ENCODE measurements around the gene NTRK2.

NTRK2 gene

DNA sequence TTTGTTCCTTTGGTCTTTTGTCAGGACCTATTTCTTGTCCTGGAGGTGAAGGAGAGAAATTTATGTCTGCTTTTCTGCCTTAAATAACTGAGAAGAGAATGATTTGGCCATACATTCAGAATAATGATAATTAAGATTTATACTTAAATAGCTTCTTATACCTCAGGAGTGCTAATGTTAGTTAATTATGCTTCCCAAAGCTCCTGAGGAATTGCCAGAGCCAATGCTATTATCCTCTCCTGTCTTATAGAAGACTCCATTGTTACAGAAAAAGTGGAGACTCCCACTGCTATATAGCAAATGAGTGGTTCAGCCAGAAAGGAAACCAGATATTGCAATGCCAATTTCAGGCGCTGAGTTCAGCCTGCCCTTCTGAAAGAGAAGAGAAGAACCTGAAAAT, 67.0 kb downstream of the NTRK2 start:
- Histone ChIP-seq H3K27me3 (ENCODE audit: control insufficient read depth, insufficient read depth, low read length) (no peaks in the 10 kb centered on the region), H3K27ac (no peak overlapping the region), H3K9ac (no peak overlapping the region), H2AFZ (no peak overlapping the region), H3K36me3 (ENCODE audit: control insufficient read depth, insufficient read depth, low read length) (no peaks in the 10 kb centered on the region), H3K79me2 (no peaks in the 10 kb centered on the region), H3K4me1 (no peaks in the 10 kb centered on the region), H3K9me3 (ENCODE audit: control insufficient read depth, low read length) (no peaks in the 10 kb centered on the region), H3K4me3 (ENCODE audit: low read depth, low read length) (no peak overlapping the region), H3K4me2 (ENCODE audit: low read length) (no peak overlapping the region)
- TF ChIP-seq, protein P1, sequence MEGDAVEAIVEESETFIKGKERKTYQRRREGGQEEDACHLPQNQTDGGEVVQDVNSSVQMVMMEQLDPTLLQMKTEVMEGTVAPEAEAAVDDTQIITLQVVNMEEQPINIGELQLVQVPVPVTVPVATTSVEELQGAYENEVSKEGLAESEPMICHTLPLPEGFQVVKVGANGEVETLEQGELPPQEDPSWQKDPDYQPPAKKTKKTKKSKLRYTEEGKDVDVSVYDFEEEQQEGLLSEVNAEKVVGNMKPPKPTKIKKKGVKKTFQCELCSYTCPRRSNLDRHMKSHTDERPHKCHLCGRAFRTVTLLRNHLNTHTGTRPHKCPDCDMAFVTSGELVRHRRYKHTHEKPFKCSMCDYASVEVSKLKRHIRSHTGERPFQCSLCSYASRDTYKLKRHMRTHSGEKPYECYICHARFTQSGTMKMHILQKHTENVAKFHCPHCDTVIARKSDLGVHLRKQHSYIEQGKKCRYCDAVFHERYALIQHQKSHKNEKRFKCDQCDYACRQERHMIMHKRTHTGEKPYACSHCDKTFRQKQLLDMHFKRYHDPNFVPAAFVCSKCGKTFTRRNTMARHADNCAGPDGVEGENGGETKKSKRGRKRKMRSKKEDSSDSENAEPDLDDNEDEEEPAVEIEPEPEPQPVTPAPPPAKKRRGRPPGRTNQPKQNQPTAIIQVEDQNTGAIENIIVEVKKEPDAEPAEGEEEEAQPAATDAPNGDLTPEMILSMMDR (IDR thresholded peaks at IDR 0.05), result no peak

DNA sequence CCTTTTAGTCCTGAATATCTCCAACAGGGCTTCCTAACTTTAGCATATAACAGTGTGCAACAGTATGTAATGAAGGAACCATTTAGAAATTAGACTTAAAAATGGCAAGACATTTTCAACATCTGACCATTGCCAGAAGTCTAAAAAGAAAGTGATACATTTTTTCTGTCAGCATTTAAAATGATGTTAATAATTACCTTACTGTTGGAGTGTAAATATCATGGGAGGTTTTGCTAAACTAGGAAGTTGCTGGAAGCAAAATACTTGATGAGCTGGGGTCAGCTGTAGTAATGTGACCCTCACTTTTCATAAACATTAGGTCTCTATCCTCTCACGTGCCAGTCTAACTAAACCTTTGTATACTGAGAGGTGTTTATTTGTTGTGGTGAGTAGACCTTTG, 68.8 kb downstream of the NTRK2 start:
- no peak overlapping the region for H3K27ac ChIP-seq
- H2AFZ ChIP-seq, result no peak overlapping the region
- H3K27me3 ChIP-seq (ENCODE audit: control insufficient read depth, insufficient read depth, low read length), result no peaks in the 10 kb centered on the region
- no peaks in the 10 kb centered on the region for H3K79me2 ChIP-seq
- no peaks in the 10 kb centered on the region for H3K4me1 ChIP-seq
- H3K9me3 ChIP-seq (ENCODE audit: control insufficient read depth, low read length), result no peaks in the 10 kb centered on the region
- no peak overlapping the region for H3K4me2 ChIP-seq (ENCODE audit: low read length)
- no peak overlapping the region for H3K9ac ChIP-seq
- H3K36me3 ChIP-seq (ENCODE audit: control insufficient read depth, insufficient read depth, low read length), result no peaks in the 10 kb centered on the region
- no peak overlapping the region for H3K4me3 ChIP-seq (ENCODE audit: low read depth, low read length)
- TF ChIP-seq, protein P1 (IDR thresholded peaks at IDR 0.05), result no peak

DNA sequence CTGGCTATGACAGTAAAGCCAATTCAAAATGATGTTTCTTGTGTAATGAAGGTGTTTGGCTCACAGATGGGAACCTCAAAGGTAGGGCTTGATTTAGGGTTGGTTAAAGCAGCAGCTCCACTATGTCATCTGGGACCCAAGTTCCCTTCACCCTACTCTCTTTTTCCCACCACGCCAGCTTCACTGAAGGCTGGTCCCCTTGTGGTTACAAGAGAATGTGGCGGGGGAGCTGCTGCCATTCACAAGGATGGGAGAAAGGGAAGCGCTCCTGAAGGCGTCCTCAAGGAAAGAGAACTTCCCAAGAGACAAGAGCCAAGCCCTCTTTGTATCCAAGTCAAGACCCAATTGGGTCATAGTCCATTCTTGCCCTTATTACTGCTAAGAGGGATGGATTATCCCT, 72.7 kb downstream of the NTRK2 start:
- H3K79me2 ChIP-seq, result no peaks in the 10 kb centered on the region
- TF ChIP-seq, protein P1 (IDR thresholded peaks at IDR 0.05), result no peak
- H3K27ac ChIP-seq, result no peak overlapping the region
- no peaks in the 10 kb centered on the region for H3K4me1 ChIP-seq
- no peak overlapping the region for H3K9ac ChIP-seq
- H3K4me3 ChIP-seq (ENCODE audit: low read depth, low read length), result no peak overlapping the region
- H3K4me2 ChIP-seq (ENCODE audit: low read length), result no peak overlapping the region
- no peaks in the 10 kb centered on the region for H3K27me3 ChIP-seq (ENCODE audit: control insufficient read depth, insufficient read depth, low read length)
- no peaks in the 10 kb centered on the region for H3K36me3 ChIP-seq (ENCODE audit: control insufficient read depth, insufficient read depth, low read length)
- no peak overlapping the region for H2AFZ ChIP-seq
- H3K9me3 ChIP-seq (ENCODE audit: control insufficient read depth, low read length), result no peaks in the 10 kb centered on the region

DNA sequence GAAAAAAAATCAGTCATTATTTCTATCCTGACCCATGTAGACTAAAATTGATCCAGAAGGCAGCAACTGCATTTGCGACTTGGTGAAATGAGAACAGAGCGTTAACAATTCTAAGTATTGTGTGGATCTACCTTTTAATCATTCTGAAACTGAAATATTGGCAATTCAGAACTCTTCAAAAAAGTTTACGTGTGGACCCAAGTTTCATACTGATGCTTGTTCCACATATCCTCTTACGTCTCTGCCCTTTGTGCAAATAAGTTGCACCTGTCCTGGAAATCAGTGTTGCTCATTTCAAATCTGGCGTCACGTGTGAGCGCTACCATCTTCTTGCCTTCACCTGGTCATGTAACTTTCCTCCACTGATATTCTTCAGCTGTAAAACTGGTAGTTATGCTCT, 74.7 kb downstream of the NTRK2 start:
- Histone ChIP-seq H3K9ac (no peak overlapping the region), H3K4me1 (no peaks in the 10 kb centered on the region), H3K79me2 (no peaks in the 10 kb centered on the region), H3K4me3 (ENCODE audit: low read depth, low read length) (no peak overlapping the region), H3K9me3 (ENCODE audit: control insufficient read depth, low read length) (no peaks in the 10 kb centered on the region), H3K36me3 (ENCODE audit: control insufficient read depth, insufficient read depth, low read length) (no peaks in the 10 kb centered on the region), H2AFZ (no peak overlapping the region), H3K27me3 (ENCODE audit: control insufficient read depth, insufficient read depth, low read length) (no peaks in the 10 kb centered on the region), H3K4me2 (ENCODE audit: low read length) (no peak overlapping the region), H3K27ac (no peak overlapping the region)
- TF ChIP-seq, protein P1 (IDR thresholded peaks at IDR 0.05), result no peak

DNA sequence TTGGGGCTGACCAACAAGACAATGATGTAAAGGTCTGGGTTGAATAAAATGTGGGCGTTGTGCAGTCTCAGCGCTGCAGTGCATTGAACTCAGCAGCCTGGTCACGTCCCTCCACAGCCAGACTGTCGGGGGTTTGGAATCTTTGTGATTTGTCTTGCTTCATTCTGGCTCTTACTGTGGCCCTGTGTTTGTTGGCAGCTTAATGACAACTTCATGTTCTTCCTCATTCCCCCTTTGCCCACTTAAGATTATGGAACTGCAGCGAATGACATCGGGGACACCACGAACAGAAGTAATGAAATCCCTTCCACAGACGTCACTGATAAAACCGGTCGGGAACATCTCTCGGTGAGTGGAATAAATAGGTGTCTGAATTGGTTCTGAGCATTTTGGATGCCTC, 75.2 kb downstream of the NTRK2 start:
- no peak overlapping the region for H3K9ac ChIP-seq
- H3K9me3 ChIP-seq (ENCODE audit: control insufficient read depth, low read length), result no peaks in the 10 kb centered on the region
- H3K27ac ChIP-seq, result no peak overlapping the region
- no peaks in the 10 kb centered on the region for H3K27me3 ChIP-seq (ENCODE audit: control insufficient read depth, insufficient read depth, low read length)
- no peak overlapping the region for H3K4me3 ChIP-seq (ENCODE audit: low read depth, low read length)
- H2AFZ ChIP-seq, result no peak overlapping the region
- TF ChIP-seq, protein P1 (IDR thresholded peaks at IDR 0.05), result no peak
- no peaks in the 10 kb centered on the region for H3K79me2 ChIP-seq
- no peaks in the 10 kb centered on the region for H3K4me1 ChIP-seq
- H3K4me2 ChIP-seq (ENCODE audit: low read length), result no peak overlapping the region
- no peaks in the 10 kb centered on the region for H3K36me3 ChIP-seq (ENCODE audit: control insufficient read depth, insufficient read depth, low read length)
